Medulla oblongata (tissue), 1 donor: ENCODE results near the gene MAST4.

Experiments
- DNase-seq: peaks from one replicate; pipeline ENCODE4 v3.0.0-alpha.2; 2015; ENCODE audit errors: extremely low spot score

MAST4 gene

GRCh38 chr5:66989781-66990180 is 393.6 kb downstream of the MAST4 start:
- no peak for DNase-seq

DNA sequence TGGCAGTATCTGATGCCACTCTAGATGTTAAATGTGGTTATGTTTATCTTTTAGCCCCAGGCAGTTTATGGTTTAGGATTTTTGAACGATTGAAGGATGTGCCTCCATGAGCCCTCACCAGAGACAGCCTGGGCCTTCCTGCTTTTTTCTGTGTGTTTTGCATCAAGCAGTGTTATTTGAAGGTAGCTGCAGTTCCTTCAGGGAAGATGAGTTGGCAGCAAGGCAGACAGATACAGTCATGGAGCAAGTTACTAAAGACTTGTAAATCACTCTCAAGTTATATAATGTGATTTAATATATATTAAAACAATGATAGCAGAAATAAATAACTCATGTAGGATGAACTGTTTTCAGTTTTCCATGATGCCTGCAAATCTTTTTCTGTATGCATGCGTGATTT is 395.6 kb downstream of the MAST4 start:
- DNase-seq = no peak

GRCh38 chr5:66992547-66992946 is 396.4 kb downstream of the MAST4 start:
- DNase-seq = no peak

- DNase-seq = no peak
Measured at GRCh38 chr5:66993448-66993847, 397.3 kb downstream of the MAST4 start.

DNA sequence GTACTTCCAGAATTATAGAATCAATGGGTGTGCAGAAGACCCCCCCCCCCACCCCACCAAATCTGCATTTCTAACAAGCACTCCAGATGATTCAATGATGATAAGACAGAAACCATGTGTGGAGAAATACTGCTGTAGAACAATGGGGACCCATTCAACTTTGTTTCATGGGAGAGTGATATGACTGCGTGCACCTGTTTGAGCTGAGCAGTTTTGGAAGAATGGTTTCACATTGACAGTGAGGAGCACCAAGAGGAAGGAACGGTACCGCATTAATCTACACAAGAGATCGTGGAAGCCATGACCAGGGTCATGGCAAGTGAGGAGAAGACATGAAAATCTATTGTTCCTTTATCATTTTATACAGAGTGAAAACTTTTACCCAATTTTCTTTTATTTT is 397.7 kb downstream of the MAST4 start:
- DNase-seq = no peak

- no peak for DNase-seq
Measured at GRCh38 chr5:66994790-66995189, 398.6 kb downstream of the MAST4 start.

- no peak for DNase-seq
Measured at GRCh38 chr5:67000794-67001475, 404.7 kb downstream of the MAST4 start.

DNA sequence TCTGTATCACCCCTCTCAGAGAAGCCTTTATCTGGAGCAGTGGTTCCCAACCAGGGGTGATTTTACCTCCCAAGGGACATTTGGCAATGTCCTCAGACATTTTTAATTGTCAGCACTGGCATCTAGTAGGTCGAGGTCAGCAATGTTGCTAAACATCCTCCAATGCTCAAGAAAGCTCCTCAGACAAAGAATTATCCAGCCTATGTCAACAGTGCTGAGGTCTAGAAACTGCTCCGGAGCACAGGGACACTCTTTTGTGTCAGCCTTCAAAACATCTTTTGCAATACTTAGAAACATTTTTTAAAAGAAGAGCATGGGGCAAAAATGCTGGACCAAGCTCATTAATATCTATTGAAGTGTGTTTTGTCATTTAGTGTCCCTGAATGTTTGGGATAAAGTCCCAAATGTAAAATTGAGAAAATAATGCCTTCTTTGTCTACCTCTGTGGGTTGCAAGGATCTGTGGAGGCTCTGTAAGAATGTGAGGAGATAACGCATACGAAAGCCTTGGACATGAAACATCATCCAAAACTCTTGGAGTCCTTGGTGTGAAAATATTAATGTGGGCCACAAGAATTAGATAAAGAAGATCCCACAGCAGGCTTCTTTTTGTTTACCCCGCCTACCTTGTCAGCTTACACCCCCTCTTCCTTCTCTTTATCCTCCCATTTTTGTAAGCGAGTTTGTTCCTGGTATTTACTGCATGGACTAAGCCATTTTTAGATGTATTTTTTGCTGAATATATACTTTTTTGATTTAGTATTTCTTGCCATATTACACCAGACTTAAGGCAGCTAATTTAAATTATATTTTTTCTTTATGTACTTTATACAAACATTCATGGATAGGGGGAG is 406.9 kb downstream of the MAST4 start:
- DNase-seq = no peak

DNA sequence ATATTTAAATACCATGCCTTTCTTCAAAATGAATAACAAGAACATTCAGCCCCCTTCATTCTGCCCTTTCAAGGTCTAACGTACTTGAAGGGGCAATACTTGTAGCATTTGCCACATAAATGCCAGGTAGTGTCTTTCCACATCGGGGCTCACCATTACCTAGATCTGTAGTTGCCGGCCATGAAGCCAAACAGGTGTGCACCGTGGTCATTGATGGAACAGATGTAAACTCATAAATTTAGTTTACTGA is 407.4 kb downstream of the MAST4 start:
- no peak for DNase-seq

DNA sequence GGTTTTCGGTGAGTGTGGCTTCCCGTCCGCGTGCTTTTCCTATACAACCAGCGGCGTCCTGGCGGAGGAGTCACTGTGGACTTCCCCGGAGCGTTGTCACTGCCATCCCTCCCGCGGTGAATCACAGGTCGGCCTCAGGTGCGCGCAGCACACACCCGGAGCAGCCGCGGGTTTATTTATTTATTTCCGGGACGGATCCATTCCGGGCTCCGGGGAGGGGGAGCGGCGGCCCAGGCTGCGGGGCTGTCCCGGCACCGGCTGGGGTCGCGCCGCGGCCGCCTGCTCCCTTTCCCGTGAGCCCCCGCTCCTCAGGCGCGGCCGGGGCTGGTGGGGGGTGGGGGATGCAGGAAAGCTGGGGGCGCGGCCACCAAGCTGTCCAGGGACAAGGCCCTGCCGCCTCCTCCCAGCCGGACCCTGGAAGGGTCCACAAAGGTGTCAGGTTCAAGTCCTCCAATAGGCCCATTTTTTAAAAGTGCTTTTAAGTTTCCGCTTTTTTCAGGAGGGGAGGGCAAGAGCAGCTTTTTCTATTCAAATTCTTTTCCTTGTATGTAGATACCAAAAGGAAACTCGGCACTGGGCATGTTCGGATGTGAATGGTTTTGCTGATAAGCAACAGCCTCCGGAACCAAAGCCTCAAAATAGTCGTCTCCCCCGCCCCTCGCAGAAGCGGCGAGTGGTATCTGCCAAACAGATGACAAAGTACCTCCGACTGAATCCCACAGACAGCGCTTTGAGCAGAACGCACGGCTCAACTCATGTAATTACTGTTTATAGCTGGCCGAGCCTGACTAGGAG is 407.9 kb downstream of the MAST4 start:
- peak; percentile 60 for DNase-seq

- DNase-seq = no peak
Measured at GRCh38 chr5:67004730-67005350, 408.6 kb downstream of the MAST4 start.

DNA sequence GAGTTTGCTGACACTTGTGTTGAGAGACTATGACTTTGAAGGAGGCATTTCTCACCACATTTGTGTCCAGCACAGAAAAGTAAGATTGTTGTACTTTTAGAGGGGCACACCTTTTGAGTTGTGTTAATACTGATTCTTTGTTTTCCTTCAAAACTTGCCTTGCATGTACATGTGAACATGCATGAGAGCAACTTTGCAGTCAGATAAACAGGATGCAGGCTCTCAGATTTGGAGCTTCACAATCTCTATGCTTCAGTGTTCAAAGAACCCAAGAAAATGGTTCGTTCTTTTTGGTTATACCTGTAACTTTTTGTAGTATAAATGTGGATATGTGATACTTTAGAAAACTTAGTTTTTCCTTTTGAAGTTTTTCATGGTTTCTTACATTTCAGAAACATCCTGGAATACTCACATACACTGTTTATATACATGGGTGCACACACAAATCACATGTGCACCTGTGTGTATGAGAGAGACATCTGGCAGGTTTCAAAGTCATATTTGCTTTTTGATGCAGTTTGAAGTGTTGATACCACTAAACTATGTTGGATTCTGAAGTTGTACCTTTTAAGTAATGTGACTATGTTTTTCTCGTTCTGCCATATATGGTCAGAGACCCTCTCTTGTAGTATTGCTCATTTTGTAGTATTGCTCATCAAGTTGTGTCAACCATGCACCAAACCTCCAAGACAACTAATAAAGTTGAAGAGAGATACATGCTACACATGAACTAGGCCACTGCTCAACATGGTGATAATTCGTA is 409.7 kb downstream of the MAST4 start:
- DNase-seq = no peak

GRCh38 chr5:67006500-67006848 is 410.3 kb downstream of the MAST4 start:
- no peak for DNase-seq

- no peak for DNase-seq
Measured at GRCh38 chr5:67009028-67009427, 412.8 kb downstream of the MAST4 start.

- DNase-seq = no peak
Measured at GRCh38 chr5:67010684-67011409, 414.7 kb downstream of the MAST4 start.

GRCh38 chr5:67011422-67011821 is 415.2 kb downstream of the MAST4 start:
- no peak for DNase-seq

- no peak for DNase-seq
Measured at GRCh38 chr5:67012171-67012570, 416.0 kb downstream of the MAST4 start.

DNA sequence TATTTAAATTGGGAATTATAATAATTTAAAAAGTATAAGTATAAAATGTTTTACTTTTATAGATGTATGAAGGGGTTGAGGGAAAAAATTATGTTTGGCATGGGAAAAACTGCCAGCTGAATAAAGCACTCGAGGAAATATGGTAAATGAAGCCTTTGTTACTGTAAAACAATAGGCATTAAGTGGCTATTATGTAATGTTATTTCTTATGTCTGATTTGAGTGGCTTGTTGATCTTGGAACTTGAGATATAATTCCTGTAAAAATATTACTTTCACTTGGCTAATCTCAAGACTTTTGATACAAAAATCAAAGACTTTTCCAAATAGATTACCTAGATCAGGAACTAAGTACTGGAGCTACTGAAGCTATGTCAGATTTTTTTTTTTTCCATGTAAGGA is 417.5 kb downstream of the MAST4 start:
- no peak for DNase-seq

DNA sequence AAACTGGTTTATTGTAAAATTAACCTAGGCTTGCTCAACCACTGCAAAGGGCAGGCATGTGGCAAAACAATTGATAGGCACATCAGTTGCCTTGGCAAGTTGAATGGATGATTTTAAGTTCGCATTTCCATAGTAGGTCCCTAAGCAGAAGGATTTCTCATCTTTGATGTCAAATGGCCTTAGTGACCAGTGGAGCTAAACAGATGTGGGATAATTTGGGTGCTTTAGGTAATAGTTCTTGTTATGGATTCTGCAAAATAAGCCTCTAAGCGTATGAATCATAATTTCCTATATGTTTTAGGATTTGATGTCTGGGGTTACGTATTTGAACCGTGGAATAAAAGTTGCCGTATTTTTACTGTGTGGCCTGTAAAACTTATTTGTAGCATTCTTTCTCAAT is 418.0 kb downstream of the MAST4 start:
- DNase-seq = no peak

GRCh38 chr5:67014957-67015400 is 418.8 kb downstream of the MAST4 start:
- no peak for DNase-seq
